AG09309 (cell line): Measurements from ENCODE around the gene FYN.

ENCODE experiments used
- DNase-seq: peaks from one replicate; pipeline ENCODE4 v3.0.0-alpha.2; 2010; ENCODE audit warnings: low read depth
- H3K4me3 ChIP-seq: 2 replicates; pipeline ENCODE4 v1.5.1; 2011; ENCODE audit warnings: mild to moderate bottlenecking, low read depth, low read length, moderate library complexity; ENCODE audit not compliant: control insufficient read depth
- TF ChIP-seq, protein P1 (sequence below): IDR thresholded peaks from 2 replicates; pipeline ENCODE4 v1.5.1; 2011; ENCODE audit warnings: mild to moderate bottlenecking, low read depth, low read length, inconsistent platforms; ENCODE audit not compliant: insufficient read depth, control insufficient read depth; ENCODE audit errors: missing control alignments

The FYN gene

GRCh38 chr6:111781041-111781708, 92.1 kb downstream of the FYN start:
- H3K4me3 ChIP-seq: no peak overlapping the region
- DNase-seq: peak; percentile 43
- TF ChIP-seq, protein P1, sequence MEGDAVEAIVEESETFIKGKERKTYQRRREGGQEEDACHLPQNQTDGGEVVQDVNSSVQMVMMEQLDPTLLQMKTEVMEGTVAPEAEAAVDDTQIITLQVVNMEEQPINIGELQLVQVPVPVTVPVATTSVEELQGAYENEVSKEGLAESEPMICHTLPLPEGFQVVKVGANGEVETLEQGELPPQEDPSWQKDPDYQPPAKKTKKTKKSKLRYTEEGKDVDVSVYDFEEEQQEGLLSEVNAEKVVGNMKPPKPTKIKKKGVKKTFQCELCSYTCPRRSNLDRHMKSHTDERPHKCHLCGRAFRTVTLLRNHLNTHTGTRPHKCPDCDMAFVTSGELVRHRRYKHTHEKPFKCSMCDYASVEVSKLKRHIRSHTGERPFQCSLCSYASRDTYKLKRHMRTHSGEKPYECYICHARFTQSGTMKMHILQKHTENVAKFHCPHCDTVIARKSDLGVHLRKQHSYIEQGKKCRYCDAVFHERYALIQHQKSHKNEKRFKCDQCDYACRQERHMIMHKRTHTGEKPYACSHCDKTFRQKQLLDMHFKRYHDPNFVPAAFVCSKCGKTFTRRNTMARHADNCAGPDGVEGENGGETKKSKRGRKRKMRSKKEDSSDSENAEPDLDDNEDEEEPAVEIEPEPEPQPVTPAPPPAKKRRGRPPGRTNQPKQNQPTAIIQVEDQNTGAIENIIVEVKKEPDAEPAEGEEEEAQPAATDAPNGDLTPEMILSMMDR: no peak

DNA sequence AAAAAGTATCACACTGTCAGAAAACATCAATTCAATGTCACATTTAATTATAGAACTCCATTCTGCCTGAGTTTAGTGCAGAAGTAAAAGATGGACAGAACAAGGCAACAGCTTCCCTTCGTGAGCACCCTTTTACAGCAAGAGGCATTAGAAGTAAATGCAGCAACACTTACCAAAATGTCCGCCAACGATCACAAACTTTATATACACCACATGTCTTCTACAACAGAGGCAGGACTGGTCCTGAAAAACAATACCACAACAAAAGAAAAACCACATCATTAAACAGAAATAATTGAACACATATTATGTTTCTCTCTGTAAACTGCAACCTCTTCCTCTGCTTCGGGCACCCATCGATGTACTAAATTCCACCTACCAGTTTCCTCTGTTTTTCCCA, 92.9 kb downstream of the FYN start:
- no peak overlapping the region for H3K4me3 ChIP-seq
- no peak for DNase-seq
- TF ChIP-seq, protein P1: no peak

DNA sequence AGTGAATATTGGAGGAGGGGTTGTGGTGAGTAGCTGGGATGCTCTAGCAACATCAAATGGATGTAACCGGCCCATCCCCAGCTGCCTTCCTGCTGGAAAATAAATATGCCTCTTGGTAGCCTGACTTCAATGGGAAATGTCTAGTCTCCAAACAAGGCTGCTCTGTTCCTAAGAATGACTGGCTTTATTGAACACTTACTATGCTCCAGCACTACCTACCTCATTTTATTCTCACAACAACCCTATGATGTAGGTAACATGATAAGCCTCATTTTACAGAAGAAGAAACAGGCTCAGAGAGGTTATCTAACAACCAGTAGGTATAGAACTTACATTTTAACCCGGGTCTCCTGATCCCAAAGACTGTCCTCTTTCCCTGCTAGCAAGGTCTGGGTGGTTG, 93.6 kb downstream of the FYN start:
- TF ChIP-seq, protein P1: no peak
- no peak overlapping the region for H3K4me3 ChIP-seq
- no peak for DNase-seq

DNA sequence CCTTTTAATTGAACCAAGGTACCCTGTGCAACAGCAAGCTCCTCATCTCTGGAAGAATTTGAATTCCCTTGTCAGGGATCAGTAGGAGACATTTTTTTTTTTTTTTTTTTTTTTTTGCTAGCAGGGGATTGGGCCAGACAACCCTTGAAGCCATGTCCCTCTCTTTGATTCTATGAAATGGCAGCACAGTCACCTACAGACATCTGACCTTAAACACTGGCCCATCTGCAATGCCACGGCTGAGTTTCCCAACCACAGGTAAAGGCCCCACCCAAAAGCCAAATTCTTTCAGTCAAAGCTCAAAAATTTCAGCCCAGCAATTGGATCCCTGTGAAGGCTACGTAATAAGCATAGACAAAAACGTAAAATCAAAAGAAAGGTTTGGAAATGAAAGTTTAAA, 94.2 kb downstream of the FYN start:
- H3K4me3 ChIP-seq: no peak overlapping the region
- no peak for DNase-seq
- TF ChIP-seq, protein P1: no peak

DNA sequence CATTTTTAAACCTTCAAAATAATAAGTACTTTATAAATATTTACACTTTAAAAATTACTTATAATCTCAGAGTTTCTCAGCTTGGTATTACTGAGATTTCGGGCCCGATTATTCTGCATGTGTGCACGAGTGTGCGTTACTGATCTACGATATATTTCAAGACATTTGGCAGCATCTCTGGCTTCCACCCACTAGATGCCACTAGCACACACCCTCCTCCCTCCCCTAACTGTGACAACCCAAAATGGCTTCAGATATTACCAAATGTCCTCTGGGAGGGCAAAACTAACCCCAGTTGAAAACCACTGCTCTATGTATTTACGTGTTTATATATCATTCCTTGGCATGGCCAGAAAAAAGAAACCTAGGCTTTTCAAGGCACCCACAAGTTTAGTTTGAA, 95.9 kb downstream of the FYN start:
- DNase-seq: no peak
- no peak overlapping the region for H3K4me3 ChIP-seq
- TF ChIP-seq, protein P1: no peak

DNA sequence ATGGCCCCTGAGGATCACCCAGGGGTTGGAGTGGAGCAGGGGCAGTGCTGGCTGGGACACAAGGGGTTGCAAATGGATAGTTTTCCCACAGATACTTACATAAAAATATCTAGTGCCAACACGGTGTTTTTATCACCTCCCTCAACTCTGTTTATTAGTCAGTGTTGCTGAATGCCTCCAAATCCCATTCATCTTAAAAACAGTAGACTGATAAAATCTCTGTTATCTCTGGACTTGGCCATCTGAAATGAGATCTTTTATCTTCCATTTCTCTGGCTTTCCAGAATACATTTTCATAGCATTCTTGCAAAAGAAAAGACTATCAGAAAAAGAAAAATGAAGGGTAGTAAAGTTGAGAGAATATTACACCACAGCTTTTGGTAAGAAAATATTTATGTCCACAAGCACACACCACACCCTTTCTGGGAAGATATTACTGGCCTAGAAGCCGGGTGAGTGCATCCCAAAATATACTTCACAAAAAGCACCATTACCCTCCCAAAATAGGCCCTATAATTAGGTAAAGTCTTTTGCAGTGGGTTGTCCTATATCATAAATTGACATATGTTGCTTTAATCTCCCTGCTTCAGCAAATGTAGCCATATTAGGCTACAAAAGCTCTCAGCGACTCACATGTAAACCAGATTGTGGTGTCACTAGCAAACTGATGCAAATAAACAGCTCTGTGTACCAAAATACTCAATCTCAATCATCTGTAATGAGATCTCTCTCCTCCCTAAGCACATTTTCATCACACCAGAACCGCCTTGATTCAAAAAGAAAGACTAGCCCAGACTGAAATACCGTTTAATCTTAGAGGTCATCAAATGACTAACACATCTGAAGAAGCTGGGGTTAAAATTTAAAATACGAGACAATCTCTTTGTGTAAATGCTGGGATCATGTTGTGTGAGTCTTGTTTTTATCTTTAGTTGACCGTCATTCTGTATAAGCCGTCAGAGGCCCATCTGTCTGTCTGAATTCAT, 96.7 kb downstream of the FYN start:
- H3K4me3 ChIP-seq: no peak overlapping the region
- TF ChIP-seq, protein P1: no peak
- no peak for DNase-seq
